Measurements from ENCODE around the gene RAB3GAP1. TPM values are rescaled to one million over a fixed set of nuclear protein-coding genes. Genes with fewer than 3 reads are reported as not detected.

The RAB3GAP1 gene
- total RNA-seq, 2 experiments from 2014 or later, result 40.2 to 63.6 TPM

- ChIA-PET CTCF (ENCODE audit: unreplicated experiment) (no interaction called here), POLR2A (interaction anchor here (0.6 to 1.5 kb wide), 2 partner anchors 9 to 341 kb away, joined by 3 to 7 read pairs; no protein-coding TSS in a partner anchor)
- no peak overlapping the region for H3K4me3 ChIP-seq (ENCODE audit: low read depth, low read length, poor library complexity, severe bottlenecking)
- intact Hi-C loops (cut with micrococcal nuclease; ENCODE audit: unreplicated experiment), result no loop called here
- H3K36me3 ChIP-seq (ENCODE audit: insufficient read depth, low read length), result peaks cover 47% of the 10 kb centered on the region
- H2AFZ ChIP-seq (ENCODE audit: low read length), result no peak overlapping the region
- no peaks in the 10 kb centered on the region for H3K79me2 ChIP-seq (ENCODE audit: insufficient read depth, low read depth, low read length)
- no TSS peak for BruUV-seq (replicated peaks)
- no peak for TF ChIP-seq EZH2phosphoT487 (IDR thresholded peaks at IDR 0.05; ENCODE audit: borderline replicate concordance, low read depth, low read length)
- TF ChIP-seq CTCF (conservative IDR thresholded peaks at IDR 0.05; ENCODE audit: low read length), result no peak
- no peaks in the 10 kb centered on the region for H3K9me3 ChIP-seq (ENCODE audit: low read length)
- H3K4me2 ChIP-seq (ENCODE audit: low read length), result no peak overlapping the region
- no peaks in the 10 kb centered on the region for H3K9me2 ChIP-seq (ENCODE audit: insufficient read depth, low read length)
- H3K27ac ChIP-seq (ENCODE audit: low read depth, low read length, poor library complexity, severe bottlenecking), result no peak overlapping the region
- DNase-seq (ENCODE audit: low spot score), result no peak
- H4K20me1 ChIP-seq (ENCODE audit: insufficient read depth, low read length), result no peaks in the 10 kb centered on the region
- H3K4me1 ChIP-seq (ENCODE audit: insufficient read depth, low read length, poor library complexity, severe bottlenecking), result no peaks in the 10 kb centered on the region
Observed at GRCh38 chr2:135124924-135125886, 73.1 kb downstream of the RAB3GAP1 start.

- no peaks in the 10 kb centered on the region for H3K9me3 ChIP-seq (ENCODE audit: low read length)
Observed at GRCh38 chr2:135125940-135126339, 73.8 kb downstream of the RAB3GAP1 start.

More at GRCh38 chr2:135125940-135126339, 73.8 kb downstream of the RAB3GAP1 start:
- H3K4me3 ChIP-seq (ENCODE audit: low read depth, low read length, poor library complexity, severe bottlenecking), result no peak overlapping the region
- H3K4me2 ChIP-seq (ENCODE audit: low read length), result no peak overlapping the region
- H3K36me3 ChIP-seq (ENCODE audit: insufficient read depth, low read length), result peaks cover 55% of the 10 kb centered on the region
- no peaks in the 10 kb centered on the region for H3K4me1 ChIP-seq (ENCODE audit: insufficient read depth, low read length, poor library complexity, severe bottlenecking)
- H4K20me1 ChIP-seq (ENCODE audit: insufficient read depth, low read length), result no peaks in the 10 kb centered on the region
- no peak overlapping the region for H3K27ac ChIP-seq (ENCODE audit: low read depth, low read length, poor library complexity, severe bottlenecking)
- H2AFZ ChIP-seq (ENCODE audit: low read length), result no peak overlapping the region
- CTCF ChIA-PET (ENCODE audit: unreplicated experiment), result no interaction called here
- BruUV-seq (replicated peaks), result no TSS peak
- POLR2A ChIA-PET, result interaction anchor here (0.9 to 1.5 kb wide), 2 partner anchors 9 to 10 kb away, joined by 3 read pairs; no protein-coding TSS in a partner anchor
- no peaks in the 10 kb centered on the region for H3K9me2 ChIP-seq (ENCODE audit: insufficient read depth, low read length)
- intact Hi-C loops (cut with micrococcal nuclease; ENCODE audit: unreplicated experiment), result no loop called here
- no peak for DNase-seq (ENCODE audit: low spot score)
- H3K79me2 ChIP-seq (ENCODE audit: insufficient read depth, low read depth, low read length), result no peaks in the 10 kb centered on the region
- TF ChIP-seq EZH2phosphoT487 (IDR thresholded peaks at IDR 0.05; ENCODE audit: borderline replicate concordance, low read depth, low read length), result no peak
- TF ChIP-seq CTCF (conservative IDR thresholded peaks at IDR 0.05; ENCODE audit: low read length), result no peak
